HG03066 (cell line): Measurements from ENCODE around the gene AMBP.

Experiments used
- ATAC-seq: cut with Tn5 transposase; IDR thresholded peaks from one replicate; pipeline ENCODE4 v1.9.1; 2021; ENCODE audit warnings: low read depth; ENCODE audit not compliant: unreplicated experiment

The AMBP gene

GRCh38 chr9:114016629-114017423, 61.3 kb downstream of the AMBP start:
- no peak for ATAC-seq

- no peak for ATAC-seq
Measured at GRCh38 chr9:114016101-114016500, 62.0 kb downstream of the AMBP start.

- ATAC-seq: no peak
Measured at GRCh38 chr9:114015607-114016006, 62.5 kb downstream of the AMBP start.

DNA sequence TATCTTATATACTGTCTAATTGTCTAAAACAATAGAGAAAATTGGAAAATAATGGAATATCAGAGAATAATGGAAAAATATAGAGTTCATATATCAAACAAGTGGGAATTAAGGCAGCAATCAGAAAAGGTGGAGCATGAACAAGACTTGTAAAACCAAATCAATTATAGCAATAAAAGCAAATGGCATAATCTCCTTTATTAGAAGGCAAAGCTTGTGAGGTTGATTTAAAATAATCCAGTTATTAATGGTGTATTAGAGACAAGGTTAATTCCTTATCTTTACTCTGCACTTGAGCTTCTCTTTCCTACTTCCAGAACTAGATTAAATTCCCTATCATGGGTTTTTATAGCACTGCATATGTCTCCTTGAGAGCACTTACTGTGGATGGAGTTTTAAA, 64.1 kb downstream of the AMBP start:
- no peak for ATAC-seq

DNA sequence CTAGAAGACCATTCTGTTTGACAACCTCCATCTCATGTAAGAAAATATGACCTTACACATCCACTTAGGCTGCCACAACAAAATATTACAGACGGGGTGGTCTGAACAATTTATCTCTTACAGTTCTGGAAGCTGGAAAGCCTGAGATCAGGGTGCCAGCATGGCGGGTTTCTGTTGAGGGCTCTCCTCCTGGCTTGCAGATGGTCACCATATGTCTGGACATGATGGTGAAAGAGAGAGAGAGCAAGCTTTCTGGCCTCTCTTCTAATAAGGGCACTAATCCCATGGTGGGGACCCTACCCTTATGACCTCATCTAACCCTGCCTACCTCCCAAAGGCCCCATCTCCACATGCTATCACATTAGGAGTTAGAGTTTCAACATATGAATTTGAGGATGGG, 66.0 kb downstream of the AMBP start:
- no peak for ATAC-seq

DNA sequence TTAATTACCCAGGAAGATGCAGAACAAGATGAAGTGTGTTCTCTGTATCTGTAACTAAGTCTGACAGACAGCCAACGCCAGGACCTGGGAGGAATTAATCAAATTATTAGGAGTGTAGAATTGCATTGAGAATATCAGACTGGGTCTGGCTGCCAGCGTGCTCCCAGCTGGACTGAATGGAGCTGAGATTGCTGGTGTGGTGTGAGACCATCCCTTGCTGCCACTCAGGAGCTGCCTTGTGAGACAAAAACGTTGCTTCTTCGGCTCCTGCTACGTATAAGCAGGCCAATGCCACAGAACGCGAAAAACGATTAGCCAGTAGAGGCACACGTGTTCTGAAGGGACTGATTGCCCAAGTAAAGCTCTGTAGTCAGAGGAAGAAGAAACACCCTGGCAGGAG, 66.8 kb downstream of the AMBP start:
- ATAC-seq: no peak
